NCI-H1417 (cell line): ENCODE measurements around the gene CD1D.
"Not testable (repeated sequence)": the region's sequence is repeated elsewhere in the genome, so short reads cannot be mapped to it uniquely, and the experiment has no call there.

Experiments
- DNase-seq, 3 experiments: peaks; one replicate each; lab custom pipeline; 2025; lab: John Stamatoyannopoulos, UW

CD1D gene

GRCh38 chr1:158180741-158181576 lies at the start of gene CD1D:
TSS of gene CD1D (plus strand) at chr1:158180895. CDS start at chr1:158181102, 207 bp downstream.
- DNase-seq: no peak

GRCh38 chr1:158131217-158131616 lies 49.5 kb upstream of the CD1D start:
- DNase-seq: no peak

- DNase-seq: peak in 1 of 3 experiments; percentile 21
These were observed 39.9 kb upstream of the CD1D start for GRCh38 chr1:158140764-158141192.

GRCh38 chr1:158145173-158145719 lies 35.4 kb upstream of the CD1D start:
- DNase-seq: no peak

- no peak for DNase-seq
These were observed 34.5 kb upstream of the CD1D start for GRCh38 chr1:158146165-158146564.

GRCh38 chr1:158146739-158147138 lies 34.0 kb upstream of the CD1D start:
- no peak for DNase-seq

GRCh38 chr1:158147401-158147800 lies 33.3 kb upstream of the CD1D start:
- DNase-seq: no peak

- no peak for DNase-seq
These were observed 32.8 kb upstream of the CD1D start for GRCh38 chr1:158147869-158148268.

- no peak for DNase-seq
These were observed 32.2 kb upstream of the CD1D start for GRCh38 chr1:158148468-158148867.

- DNase-seq: no peak
These were observed 31.5 kb upstream of the CD1D start for GRCh38 chr1:158149175-158149574.

GRCh38 chr1:158149577-158150269 lies 31.0 kb upstream of the CD1D start:
- peak in 2 of 3 experiments; percentile 5 to 91 for DNase-seq

- no peak for DNase-seq
These were observed 30.2 kb upstream of the CD1D start for GRCh38 chr1:158150523-158150922.

GRCh38 chr1:158153179-158153578 lies 27.5 kb upstream of the CD1D start:
- DNase-seq: no peak

- no peak for DNase-seq
These were observed 26.8 kb upstream of the CD1D start for GRCh38 chr1:158153746-158154444.

- no peak for DNase-seq
These were observed 26.2 kb upstream of the CD1D start for GRCh38 chr1:158154501-158154900.

GRCh38 chr1:158155673-158156072 lies 25.0 kb upstream of the CD1D start:
- no peak for DNase-seq

GRCh38 chr1:158159597-158159996 lies 21.1 kb upstream of the CD1D start:
- no peak for DNase-seq

- DNase-seq: no peak
These were observed 19.2 kb upstream of the CD1D start for GRCh38 chr1:158161446-158161845.

- no peak for DNase-seq
These were observed 17.4 kb upstream of the CD1D start for GRCh38 chr1:158163000-158163947.

- DNase-seq: no peak
These were observed 11.6 kb upstream of the CD1D start for GRCh38 chr1:158169105-158169504.

GRCh38 chr1:158175915-158176314 lies 4.8 kb upstream of the CD1D start:
- not testable (repeated sequence) for DNase-seq
